ENCODE data around the gene OPCML. TPM values are rescaled to one million over a fixed set of nuclear protein-coding genes. Genes with fewer than 3 reads are reported as not detected.

Gene OPCML
- total RNA-seq, 1 experiment from 2014 or later, result not detected

GRCh38 chr11:132691848-132692550, 840.3 kb downstream of the OPCML start:
- no peak for DNase-seq (ENCODE audit: low read depth)

DNA sequence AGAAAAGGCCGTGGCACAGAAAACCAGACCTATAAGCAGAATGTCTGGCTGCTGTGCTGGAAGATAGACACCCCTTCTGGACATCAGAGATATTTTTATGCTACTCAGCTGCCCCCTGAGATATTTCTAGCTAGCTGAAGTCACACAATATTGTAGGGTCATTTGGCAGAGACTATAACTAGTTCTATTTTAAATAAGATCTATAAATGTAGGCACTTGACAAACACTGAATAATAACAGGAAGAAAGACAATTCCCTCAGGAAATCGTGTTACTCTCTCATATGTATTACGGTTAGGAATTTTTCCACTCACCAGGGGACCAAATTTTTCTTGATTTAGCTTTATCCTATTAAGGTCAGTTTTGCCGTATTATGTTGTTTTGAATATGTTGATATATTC, 845.4 kb downstream of the OPCML start:
- no peak for DNase-seq (ENCODE audit: low read depth)

- peak; percentile 60 for DNase-seq (ENCODE audit: low read depth)
Observed at GRCh38 chr11:132685174-132685611, 847.1 kb downstream of the OPCML start.

DNA sequence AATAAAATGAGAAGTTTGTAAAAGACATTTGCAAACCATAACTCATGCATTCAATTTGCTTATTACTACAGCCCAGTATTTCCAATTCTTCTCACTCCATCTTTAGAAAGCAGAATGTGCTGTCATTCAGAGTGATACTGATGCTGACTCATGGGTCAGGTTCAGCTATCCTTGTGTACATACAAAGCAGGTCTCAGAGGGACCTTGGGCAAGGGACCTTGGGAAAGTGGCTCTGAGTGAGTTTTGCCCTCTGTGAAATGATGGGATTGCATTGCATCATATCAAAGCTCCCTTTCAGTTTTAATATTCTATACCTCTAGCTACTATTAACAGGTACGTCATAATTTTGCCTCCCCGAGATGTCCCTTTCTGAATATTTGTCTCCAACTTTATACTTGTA, 848.7 kb downstream of the OPCML start:
- peak; percentile 46 for DNase-seq (ENCODE audit: low read depth)

DNA sequence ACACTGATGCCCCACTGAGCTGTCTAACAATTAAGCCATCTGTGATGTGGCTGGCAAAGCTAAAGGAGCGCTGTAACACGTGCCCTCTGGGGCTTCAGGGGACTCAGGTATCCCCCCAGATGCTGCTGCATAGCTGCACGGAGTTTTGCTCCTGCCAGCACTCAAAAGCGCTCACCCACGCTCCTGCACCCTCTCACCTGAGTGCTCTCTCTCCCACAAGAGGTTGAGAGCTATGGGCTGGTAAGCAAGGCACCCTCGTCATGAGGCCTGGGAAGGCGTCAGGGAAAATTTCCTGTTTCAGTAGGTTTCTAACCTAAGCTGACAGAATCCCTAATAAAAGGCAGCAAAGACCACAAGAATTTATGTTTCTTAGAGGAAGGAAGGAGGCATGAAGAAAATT, 850.3 kb downstream of the OPCML start:
- DNase-seq (ENCODE audit: low read depth), result no peak

- no peak for DNase-seq (ENCODE audit: low read depth)
Observed at GRCh38 chr11:132680584-132680983, 851.7 kb downstream of the OPCML start.

GRCh38 chr11:132674151-132674550, 858.1 kb downstream of the OPCML start:
- DNase-seq (ENCODE audit: low read depth), result no peak

- DNase-seq (ENCODE audit: low read depth), result no peak
Observed at GRCh38 chr11:132671851-132672370, 860.4 kb downstream of the OPCML start.

- DNase-seq (ENCODE audit: low read depth), result no peak
Observed at GRCh38 chr11:132670921-132671675, 861.2 kb downstream of the OPCML start.

DNA sequence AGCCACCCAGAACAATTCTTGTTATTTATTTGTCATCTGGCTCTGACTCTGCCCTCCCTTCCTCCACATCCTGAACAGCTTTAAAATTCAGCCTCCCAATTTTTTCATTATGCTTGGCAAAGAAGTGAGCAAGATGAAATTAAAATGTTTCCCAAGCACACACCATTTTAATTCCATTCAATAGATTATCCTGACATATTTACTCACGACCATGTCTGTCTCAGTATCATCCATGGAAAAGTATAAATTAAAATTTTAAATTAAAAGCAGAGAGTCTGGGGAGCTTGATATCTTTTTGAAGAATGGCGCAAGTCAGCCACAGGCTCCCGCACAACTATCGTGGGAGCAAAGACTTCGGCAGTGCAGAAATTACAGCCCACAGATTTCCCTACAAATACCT, 862.4 kb downstream of the OPCML start:
- no peak for DNase-seq (ENCODE audit: low read depth)

DNA sequence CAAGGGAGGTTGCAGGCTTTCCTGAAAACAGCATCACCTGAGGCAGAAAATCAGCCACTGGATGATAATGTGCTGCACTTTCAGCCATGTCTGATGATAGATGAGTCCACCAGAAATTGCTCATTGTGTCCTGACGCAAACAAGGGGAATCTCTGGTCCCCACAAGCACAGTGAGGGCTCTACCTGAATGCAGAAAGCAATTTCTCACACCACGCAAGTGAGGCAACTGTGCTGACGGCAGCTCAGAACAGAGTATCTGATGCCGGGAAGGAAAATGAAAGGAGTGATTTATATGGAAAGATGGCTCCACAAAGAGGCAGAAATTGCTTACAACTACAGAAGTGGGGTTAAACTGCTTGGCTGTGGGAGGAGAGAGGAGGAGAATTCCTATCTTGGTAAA, 867.1 kb downstream of the OPCML start:
- DNase-seq (ENCODE audit: low read depth), result no peak

DNA sequence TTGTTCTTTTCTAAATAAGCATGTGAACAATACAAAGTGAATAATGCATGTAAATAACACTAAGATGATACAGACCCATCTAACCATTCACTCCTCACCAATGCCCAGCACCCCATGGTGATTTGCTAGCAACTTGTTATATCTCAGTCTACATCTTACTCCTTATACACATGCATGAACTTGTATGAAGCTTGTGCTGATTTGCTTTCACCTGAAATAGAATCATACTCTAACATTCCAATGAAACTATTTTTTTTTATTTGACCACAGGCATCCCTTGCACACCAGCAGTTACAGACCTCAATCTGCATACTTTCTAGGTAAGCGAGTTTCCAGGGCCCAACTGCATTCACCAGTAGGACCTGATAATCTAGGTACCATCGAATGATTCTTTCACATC, 873.6 kb downstream of the OPCML start:
- DNase-seq (ENCODE audit: low read depth), result no peak

DNA sequence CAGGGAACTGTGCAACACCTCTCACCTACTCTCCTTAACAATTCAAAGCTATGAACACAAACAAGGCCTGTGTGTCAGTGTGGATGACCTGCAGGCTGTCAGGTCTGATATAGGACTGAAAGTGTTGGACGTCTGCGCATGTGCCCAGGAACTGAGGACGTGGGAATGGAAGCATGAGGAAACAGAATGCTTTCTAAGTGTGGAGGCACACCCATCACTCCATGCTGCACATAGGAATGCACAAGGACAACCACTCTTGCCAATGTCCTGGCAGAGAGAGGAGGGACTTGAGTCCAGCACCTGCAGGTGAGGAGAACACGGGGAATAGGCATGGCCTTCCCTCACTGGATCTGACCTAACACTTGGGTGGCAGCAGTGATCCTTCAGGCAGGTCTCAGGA, 874.3 kb downstream of the OPCML start:
- DNase-seq (ENCODE audit: low read depth), result no peak

GRCh38 chr11:132655187-132655855, 877.0 kb downstream of the OPCML start:
- no peak for DNase-seq (ENCODE audit: low read depth)

- DNase-seq (ENCODE audit: low read depth), result no peak
Observed at GRCh38 chr11:132653237-132653636, 879.1 kb downstream of the OPCML start.

DNA sequence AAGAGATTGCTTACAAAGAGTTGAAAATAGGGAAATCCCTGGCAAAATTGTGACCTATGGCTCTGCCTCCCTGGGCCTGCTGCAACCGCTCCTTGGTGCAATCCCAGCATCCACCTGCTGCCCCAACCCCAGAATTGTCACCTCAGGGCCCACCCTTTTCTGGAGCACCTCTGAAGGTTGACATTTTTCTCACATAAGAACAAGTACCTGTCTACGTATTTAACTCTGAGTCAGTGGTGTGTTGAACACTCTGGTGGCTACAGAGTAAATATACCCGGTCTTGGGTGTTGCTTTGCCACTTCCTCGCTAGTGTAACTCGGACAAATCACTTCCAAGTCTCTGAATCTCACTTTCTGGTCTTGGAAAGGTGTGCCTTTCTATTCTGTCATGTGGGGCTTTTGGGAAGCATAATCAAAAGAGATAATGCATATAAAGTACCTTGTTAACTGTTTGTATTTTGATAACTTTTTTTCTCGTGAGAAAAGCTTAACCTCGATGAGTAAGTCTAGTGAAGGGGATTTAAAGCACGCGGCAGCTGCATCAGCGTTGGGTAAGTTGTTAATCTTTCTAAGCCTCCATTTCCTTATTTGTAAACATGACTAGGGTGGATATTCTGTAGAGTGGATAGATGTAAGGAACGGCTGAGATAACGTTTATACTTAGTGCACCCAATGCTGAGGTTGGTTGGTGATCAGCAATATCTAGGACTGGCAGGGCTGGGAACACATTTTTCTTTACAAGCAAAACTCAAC, 881.2 kb downstream of the OPCML start:
- peak; percentile 15 for DNase-seq (ENCODE audit: low read depth)

GRCh38 chr11:132649277-132649676, 883.0 kb downstream of the OPCML start:
- no peak for DNase-seq (ENCODE audit: low read depth)

DNA sequence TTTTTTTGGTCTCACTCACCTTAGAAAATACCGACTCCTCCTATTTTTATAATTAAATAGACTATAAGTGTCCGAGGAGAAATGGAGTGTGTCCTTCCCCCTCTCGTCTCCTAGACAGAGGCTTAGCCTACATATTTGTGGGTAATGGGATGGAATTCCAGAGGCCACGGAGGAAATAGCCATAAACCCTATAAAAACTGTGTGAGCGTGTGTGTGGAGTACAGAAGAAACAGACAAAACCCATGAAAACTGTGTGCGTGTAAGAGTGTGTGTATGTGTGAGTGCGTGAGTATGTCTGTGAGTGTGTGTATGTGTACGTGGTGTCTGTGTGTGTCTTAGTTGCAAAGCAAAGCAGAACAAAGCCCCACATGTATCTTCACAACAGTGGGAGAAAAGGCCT, 883.5 kb downstream of the OPCML start:
- DNase-seq (ENCODE audit: low read depth), result no peak

DNA sequence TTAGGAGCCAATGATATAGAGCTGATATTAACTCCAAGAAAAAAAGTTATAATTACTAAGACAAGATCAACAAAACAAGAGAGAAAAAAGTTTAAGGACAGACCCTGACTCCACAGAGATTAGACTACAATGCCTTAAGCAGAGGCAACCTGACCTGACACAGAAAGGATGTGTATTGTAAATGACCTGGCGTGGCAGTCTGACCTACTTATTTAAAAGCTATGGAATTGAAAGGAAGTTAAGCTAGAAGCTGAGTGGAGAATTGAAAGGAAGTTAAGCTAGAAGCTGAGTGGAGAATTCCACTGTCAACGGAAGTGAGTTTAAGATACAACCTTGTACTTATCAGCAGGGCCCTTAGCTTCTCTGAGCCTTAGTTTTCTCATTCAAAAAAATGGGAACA, 885.4 kb downstream of the OPCML start:
- no peak for DNase-seq (ENCODE audit: low read depth)

DNA sequence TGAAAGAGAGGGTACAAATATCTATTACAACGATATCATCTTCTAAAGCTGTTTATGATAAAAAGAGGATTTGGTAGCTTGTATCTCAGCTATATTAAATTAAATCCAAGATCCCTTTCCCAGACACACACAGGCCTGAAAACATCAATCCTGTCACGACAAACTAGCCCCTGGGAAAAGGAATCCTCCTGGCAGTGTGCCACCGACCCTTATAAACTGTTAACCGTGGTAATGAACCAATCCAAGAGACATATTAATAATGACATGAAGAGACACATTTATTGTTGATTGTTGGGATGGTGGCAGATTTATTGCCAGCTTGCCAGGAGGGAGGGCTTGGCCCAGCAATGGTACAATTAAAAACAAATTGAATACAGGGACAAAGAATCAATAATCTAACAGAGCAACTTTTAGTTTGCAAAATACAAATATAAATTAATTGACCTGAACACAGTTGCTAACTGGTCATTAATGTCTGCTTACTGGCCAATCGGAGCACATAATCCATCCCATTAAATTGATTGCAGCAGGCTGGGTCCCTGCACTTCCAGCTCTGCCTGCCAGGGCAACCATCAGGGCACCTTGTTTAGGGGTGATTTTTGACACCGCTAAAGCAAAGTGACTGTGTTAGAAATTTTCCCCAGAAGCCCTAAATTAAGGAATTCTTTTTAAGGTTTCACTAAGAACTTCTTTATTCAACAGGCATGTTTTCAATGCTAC, 887.6 kb downstream of the OPCML start:
- DNase-seq (ENCODE audit: low read depth), result no peak

DNA sequence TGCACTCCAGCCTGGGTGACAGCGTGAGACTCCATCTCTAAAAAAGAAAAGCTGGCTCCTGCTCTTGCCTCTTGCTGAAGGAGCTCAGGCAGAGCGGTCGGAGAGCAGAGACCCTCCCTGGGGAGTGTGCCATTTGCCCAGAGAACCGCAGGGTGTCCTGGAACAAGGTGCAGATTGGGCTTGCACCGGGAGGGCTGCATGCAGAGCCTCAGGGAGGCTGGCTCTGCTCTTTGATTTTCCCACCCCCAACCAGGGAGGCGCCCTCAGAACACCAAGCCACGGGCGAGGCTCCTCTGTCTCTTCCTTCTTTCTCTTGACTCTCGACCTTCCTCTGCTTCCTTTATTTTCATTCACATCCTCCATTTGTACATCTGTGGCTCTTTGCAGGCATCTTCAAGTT, 889.1 kb downstream of the OPCML start:
- DNase-seq (ENCODE audit: low read depth), result no peak

Measured in LHCN-M2 (cell line).